Muscle layer of colon (tissue), 2 donors: Measurements from ENCODE around the gene BTN3A1.
A peak's percentile ranks its signal among the peaks of the same experiment; 100 is the strongest.
"Not testable (repeated sequence)": the region's sequence is repeated elsewhere in the genome, so short reads cannot be mapped to it uniquely, and the experiment has no call there.

Experiments
- H3K27ac ChIP-seq: one replicate; pipeline ENCODE4 v1.7.0; 2013; ENCODE audit warnings: low read depth, mild to moderate bottlenecking, low read length, moderate library complexity
- H3K27me3 ChIP-seq, 2 donors: one replicate each; pipeline ENCODE4 v1.7.0; 2013; ENCODE audit warnings: low read length in 2 of 2, mild to moderate bottlenecking in 2 of 2; ENCODE audit not compliant: insufficient read depth in 2 of 2, control insufficient read depth in 1 of 2
- H3K36me3 ChIP-seq: one replicate; pipeline ENCODE4 v1.7.0; 2013; ENCODE audit warnings: mild to moderate bottlenecking, low read length; ENCODE audit not compliant: insufficient read depth
- H3K4me1 ChIP-seq: one replicate; pipeline ENCODE4 v1.7.0; 2013; ENCODE audit warnings: mild to moderate bottlenecking, low read length; ENCODE audit not compliant: insufficient read depth
- H3K4me3 ChIP-seq, 2 donors: one replicate each; pipeline ENCODE4 v1.7.0; 2013; ENCODE audit warnings: low read length in 2 of 2, low read depth in 1 of 2, mild to moderate bottlenecking in 1 of 2, moderate library complexity in 1 of 2
- H3K9ac ChIP-seq: one replicate; pipeline ENCODE4 v1.7.0; 2013; ENCODE audit warnings: low read length
- H3K9me3 ChIP-seq: one replicate; pipeline ENCODE4 v1.7.0; 2013; ENCODE audit warnings: mild to moderate bottlenecking, low read length
- donor health status: abdominal sarcoma.
- donor health status: Adenocarcinoma of cecum.

The BTN3A1 gene

DNA sequence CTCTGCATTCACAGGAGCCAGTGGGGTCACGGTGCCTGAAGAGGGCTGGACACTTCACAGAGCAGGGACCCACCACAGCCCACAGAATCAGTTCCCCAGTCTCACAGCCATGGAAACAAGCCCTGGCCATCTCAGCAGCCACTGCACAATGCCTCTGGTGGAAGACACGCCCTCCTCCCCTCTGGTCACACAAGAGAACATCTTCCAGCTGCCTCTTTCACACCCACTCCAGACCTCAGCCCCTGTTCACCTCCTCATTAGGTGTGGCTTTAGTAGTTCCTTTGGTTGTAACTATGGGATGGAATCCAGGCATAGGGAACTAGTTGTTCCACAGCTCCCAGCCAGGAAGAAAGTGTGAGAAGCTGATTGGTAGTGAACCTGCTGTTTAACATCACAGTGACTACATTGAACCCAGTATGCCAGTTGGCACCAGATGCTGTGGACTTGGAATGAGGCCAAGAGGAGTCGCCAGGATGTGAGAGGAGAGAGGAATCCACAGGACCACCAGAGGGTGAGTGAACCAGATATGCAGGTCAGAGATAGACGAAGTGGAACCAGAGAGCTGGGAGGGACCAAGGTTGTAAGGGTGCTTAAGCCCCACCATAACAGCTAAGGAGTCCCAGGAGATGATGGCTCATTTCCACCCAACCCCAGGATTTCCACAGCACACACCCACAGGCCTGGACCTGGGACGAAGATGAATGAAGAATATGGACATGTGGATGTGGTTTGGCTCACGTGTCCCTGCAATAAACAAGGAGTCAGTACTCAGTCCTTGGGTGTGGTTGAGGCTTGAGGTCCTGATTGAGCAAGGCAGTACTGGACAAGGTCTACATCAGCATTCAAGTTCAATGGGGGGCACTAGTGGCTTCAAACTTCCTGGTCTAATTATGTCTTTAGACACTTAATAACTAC, 29.4 kb downstream of the BTN3A1 start:
- no peak overlapping the region for H3K4me3 ChIP-seq
- no peak overlapping the region for H3K27ac ChIP-seq
- no peak overlapping the region for H3K9ac ChIP-seq
- H3K4me1 ChIP-seq, result no peaks in the 10 kb centered on the region
- H3K27me3 ChIP-seq, result no peaks in the 10 kb centered on the region
- peaks cover 4% of the 10 kb centered on the region for H3K36me3 ChIP-seq
- H3K9me3 ChIP-seq, result no peaks in the 10 kb centered on the region

DNA sequence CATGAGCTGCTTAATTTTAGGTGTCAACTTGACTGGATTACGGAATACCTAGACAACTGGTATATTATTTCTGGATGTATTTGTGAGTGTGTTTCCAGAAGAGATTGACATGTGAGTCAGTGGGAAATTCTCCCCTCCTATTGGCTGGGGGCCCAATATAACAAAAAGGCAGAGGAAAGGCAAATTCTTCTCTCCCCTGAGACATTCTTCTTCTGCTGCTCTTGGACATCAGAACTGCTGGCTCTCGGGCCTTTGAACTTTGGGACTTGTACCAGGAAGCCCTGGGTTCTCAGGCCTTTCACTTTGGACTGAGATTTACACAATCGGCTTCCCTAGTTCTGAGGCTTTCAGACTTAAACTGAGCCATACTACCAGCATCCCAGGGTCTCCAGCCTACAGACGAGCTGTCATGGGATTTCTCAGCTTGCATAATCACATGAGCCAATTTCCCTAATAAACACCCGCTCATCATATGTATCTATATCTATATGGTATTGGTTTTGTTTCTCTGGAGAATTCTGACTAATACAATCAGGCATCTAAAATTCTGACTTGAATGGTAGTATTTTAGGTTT, 30.6 kb downstream of the BTN3A1 start:
- H3K4me3 ChIP-seq, result no peak overlapping the region
- no peak overlapping the region for H3K9ac ChIP-seq
- peaks cover 2% of the 10 kb centered on the region for H3K36me3 ChIP-seq
- no peaks in the 10 kb centered on the region for H3K27me3 ChIP-seq
- no peak overlapping the region for H3K27ac ChIP-seq
- H3K4me1 ChIP-seq, result no peaks in the 10 kb centered on the region
- no peaks in the 10 kb centered on the region for H3K9me3 ChIP-seq

DNA sequence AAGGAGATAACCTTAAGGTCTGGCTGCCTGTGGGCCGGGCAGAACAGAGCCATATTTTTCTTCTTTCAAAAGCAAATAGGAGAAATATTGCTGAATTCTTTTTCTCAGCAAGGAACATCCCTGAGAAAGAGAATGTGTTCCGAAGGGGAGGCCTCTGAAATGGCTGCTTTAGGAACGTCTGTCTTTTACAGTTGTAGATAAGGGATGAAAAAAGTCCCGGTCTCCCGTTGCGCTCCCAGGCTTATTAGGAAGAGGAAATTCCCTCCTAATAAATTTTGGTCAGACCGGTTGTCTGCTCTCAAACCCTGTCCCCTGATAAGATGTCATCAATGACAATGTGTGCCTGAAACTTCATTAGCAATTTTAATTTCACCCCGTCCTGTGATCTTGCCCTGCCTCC, 31.6 kb downstream of the BTN3A1 start:
- not testable (repeated sequence) for H3K27me3 ChIP-seq, H3K4me1 ChIP-seq, H3K9me3 ChIP-seq, H3K9ac ChIP-seq, H3K4me3 ChIP-seq, H3K27ac ChIP-seq, H3K36me3 ChIP-seq

DNA sequence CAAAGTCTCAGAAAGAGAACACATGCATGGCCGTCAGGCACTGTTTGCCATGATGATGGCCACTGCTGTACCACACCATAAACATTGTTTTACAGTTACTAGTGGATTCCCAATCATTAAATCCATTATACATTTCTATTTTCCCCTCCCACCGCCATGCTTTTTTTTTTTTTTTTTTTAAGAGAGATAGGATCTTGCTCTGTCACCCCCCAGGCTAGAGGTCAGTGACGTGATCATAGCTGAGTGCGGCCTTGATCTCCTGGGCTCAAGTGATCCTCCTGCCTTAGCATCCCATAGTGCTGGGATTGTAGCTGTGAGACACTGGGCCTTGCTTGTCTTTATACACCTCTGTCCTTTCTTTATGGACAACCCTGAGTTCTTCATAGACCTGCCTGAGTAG, 33.9 kb downstream of the BTN3A1 start:
- Histone ChIP-seq H3K9ac (no peak overlapping the region), H3K36me3 (no peaks in the 10 kb centered on the region), H3K9me3 (no peaks in the 10 kb centered on the region), H3K4me3 (no peak overlapping the region), H3K27ac (no peak overlapping the region), H3K4me1 (peaks cover 7% of the 10 kb centered on the region), H3K27me3 (no peaks in the 10 kb centered on the region)

DNA sequence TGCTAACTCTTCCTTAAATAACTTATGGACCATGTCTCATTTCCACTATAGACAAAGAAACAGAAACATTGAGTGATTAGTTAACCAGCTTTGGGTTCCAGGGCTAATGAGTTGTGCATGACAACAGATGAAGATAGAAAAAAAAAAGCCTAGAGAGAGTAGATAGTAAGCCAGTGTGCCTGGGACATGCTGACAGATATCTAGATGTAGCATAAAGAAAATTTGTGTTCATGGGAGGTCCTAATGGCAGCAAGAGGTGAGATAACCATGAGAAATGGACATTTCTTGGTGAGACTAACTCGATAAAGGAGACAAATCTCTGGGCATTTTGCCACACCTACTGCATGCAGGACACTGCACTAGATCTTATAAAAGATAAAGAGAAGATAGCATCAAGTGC, 35.5 kb downstream of the BTN3A1 start:
- H3K9ac ChIP-seq, result no peak overlapping the region
- H3K9me3 ChIP-seq, result no peaks in the 10 kb centered on the region
- H3K36me3 ChIP-seq, result no peaks in the 10 kb centered on the region
- H3K4me3 ChIP-seq, result no peak overlapping the region
- H3K27me3 ChIP-seq, result no peaks in the 10 kb centered on the region
- H3K4me1 ChIP-seq, result peaks cover 7% of the 10 kb centered on the region
- H3K27ac ChIP-seq, result no peak overlapping the region

DNA sequence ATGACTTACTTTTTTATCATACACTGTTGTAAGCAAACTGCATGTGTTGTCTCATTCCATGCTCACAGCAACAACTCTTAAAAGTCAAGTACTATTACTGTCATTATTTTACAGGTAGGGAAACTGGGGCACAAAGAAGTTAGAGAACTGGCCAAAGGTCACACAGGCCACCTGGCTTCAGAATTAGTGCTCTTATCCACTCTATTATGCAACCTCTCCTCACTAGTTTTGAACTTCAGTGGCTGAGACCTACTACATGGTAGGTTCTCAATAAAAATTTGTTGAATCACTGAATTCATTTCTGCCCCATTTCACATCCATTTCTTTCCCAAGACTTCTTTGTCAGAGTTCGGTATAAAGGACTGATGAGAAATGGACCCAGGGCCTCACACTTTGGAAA, 35.9 kb downstream of the BTN3A1 start:
- Histone ChIP-seq H3K4me1 (peaks cover 7% of the 10 kb centered on the region), H3K27ac (no peak overlapping the region), H3K9ac (no peak overlapping the region), H3K9me3 (no peaks in the 10 kb centered on the region), H3K27me3 (no peaks in the 10 kb centered on the region), H3K4me3 (no peak overlapping the region), H3K36me3 (no peaks in the 10 kb centered on the region)

DNA sequence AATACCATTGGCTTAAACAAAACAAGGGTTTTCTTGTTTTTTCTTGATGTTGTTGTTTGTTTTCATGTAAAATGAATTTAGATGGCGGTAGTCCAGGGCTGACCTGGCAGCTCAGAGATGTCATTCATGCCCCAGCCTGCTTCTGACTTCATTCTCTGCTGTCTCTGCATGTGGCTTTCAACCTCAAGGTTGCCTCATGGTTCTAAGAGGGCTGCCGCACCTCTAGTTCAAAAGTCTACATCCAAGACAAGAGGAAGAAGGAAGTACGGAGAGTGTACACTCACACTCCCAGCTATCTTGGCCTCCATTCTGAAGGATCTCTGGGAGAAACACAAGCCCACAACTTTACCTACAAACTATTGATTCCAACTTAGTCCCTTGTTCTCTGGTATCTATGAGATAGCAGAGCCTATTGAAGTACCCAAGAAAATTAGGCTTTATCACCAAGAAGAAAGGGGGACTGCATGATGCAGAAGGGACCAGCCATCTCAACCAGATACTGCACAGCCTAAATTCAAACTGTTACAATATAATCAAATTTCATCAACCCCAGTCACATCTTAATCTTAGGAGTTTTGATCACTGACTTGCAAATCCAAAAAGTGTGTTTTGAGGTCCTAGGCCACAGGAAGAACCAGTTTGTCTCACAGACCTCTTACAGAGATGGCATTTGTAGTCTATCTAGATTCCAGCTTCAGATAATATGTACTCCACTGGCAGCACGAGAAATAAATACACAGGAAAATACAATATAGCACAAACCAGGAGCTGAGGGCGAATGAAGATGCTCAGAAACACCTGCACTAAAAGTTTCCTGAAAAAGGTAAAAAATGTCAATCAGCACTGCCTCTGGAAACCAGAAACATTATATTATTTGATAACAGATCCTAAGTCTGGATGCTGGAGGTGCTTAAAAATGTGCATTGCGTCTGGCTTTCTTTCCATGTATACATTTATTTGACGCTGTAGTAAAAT, 37.4 kb downstream of the BTN3A1 start:
- H3K36me3 ChIP-seq, result peaks cover 1% of the 10 kb centered on the region
- H3K27me3 ChIP-seq, result no peaks in the 10 kb centered on the region
- peak overlapping the region; percentile 79 for H3K9ac ChIP-seq
- no peaks in the 10 kb centered on the region for H3K9me3 ChIP-seq
- peaks cover 7% of the 10 kb centered on the region for H3K4me1 ChIP-seq
- H3K27ac ChIP-seq, result peak overlapping the region; percentile 64
- H3K4me3 ChIP-seq, result peak overlapping the region; percentile 12 to 93

DNA sequence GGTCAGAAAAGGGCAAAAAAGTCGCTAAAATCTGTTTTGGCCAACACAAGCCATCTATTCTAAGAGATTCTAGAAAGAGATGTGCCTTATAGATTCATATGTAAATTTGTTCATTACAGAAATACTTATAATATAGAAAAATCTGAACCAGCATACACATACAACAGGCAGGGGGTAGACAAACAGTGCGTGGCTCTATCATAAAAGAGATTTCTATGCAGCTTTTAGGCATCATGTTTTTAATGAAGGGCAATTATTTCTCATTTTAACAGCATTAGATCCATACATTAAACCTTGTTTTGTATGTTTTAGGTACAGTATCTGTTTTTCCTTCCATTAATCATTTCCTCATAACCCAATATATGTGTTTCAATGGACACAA, 38.9 kb downstream of the BTN3A1 start:
- Histone ChIP-seq H3K36me3 (peaks cover 6% of the 10 kb centered on the region), H3K4me3 (peak overlapping the region; percentile 12 to 93), H3K9ac (peak overlapping the region; percentile 79), H3K9me3 (no peaks in the 10 kb centered on the region), H3K27me3 (no peaks in the 10 kb centered on the region), H3K27ac (peak overlapping the region; percentile 64), H3K4me1 (peaks cover 7% of the 10 kb centered on the region)

DNA sequence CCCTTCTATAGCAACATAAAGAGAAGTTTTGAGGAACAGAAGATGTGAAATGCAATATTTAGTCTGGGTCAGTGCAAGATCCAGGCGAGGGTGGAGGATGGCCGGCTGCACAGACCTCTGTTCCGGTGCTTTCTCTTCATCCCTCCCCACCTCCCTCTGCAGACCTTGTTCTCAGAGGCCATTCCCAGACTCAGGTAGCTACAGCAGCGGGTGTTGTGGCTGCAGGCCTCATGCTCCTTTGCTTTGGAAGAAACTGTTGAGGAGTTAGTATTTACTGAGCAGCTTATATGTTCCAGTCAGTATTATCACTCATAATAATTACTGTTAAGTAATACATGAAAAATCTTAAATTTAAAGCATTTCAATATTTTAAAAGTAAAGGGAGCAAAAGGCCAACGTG, 39.9 kb downstream of the BTN3A1 start:
- H3K27ac ChIP-seq, result no peak overlapping the region
- H3K27me3 ChIP-seq, result no peaks in the 10 kb centered on the region
- H3K36me3 ChIP-seq, result peaks cover 14% of the 10 kb centered on the region
- H3K4me3 ChIP-seq, result peak overlapping the region in 1 of 2 donors; percentile 15
- H3K9me3 ChIP-seq, result no peaks in the 10 kb centered on the region
- peaks cover 7% of the 10 kb centered on the region for H3K4me1 ChIP-seq
- H3K9ac ChIP-seq, result no peak overlapping the region

DNA sequence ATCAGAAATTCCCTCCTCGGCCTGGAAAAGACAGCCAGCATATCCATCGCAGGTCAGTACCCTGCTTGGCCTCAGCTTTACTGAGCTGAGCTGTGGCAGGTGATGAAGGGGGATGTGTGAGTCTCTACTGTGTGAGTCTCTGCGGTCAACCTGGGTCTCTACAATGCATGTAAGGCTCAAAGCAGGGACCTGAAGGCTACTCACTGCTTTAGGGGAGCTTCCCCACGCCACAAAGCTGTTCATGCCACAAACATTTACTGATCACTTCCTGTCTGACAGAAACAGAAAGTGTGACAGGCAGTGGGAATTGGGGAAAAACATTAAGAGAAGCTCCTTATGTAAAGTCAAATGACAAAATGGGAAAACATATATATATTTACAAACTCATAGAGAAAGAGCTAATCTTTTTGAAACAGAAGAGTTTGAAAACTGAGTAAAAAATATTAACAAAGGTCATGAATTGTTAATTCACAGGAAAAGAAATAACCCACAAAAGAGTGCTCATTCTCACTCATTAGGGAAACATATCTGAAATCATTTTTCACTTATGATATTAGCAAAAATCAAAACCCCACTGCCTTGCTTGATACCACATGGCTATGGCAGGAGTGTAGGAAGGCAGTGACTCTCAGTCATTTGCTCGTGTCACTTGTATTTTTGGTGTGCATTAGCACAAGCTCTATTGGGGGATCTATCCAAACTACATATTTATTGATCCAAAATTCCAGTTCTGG, 44.0 kb downstream of the BTN3A1 start:
- Histone ChIP-seq H3K9ac (no peak overlapping the region), H3K4me1 (no peaks in the 10 kb centered on the region), H3K27ac (no peak overlapping the region), H3K27me3 (no peaks in the 10 kb centered on the region), H3K4me3 (no peak overlapping the region), H3K9me3 (no peaks in the 10 kb centered on the region), H3K36me3 (peaks cover 23% of the 10 kb centered on the region)

DNA sequence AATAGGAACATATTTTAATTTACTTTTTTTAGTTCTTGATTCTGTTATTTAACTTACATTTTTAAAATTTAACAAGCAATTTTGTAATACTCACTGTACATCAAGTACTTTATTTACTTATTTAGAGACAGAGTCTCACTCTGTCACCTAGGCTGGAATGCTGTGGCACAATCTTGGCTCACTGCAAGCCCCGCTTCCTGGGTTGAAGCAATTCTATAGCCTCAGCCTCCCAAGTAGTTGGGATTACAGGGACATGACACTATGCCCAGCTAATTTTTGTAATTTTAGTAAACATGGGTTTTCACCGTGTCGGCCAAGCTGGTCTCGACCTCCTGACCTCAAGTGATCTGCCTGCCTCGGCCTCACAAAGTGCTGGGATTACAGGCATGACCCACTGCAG, 45.2 kb downstream of the BTN3A1 start:
- no peaks in the 10 kb centered on the region for H3K9me3 ChIP-seq
- H3K27ac ChIP-seq, result no peak overlapping the region
- peaks cover 23% of the 10 kb centered on the region for H3K36me3 ChIP-seq
- H3K9ac ChIP-seq, result no peak overlapping the region
- no peaks in the 10 kb centered on the region for H3K4me1 ChIP-seq
- no peak overlapping the region for H3K4me3 ChIP-seq
- no peaks in the 10 kb centered on the region for H3K27me3 ChIP-seq
